RWPE1 (cell line): ENCODE data around the gene SEC31B.

ENCODE experiments used
- CTCF ChIA-PET: fragments of 350-600 bp; sonication (Branson Sonifier 250); formaldehyde crosslinking; extraction: SDS; loops from one replicate; lab custom pipeline; 2021; lab: Yijun Ruan, JAX
- POLR2A ChIA-PET: fragments of 400-600 bp; formaldehyde crosslinking; extraction: SDS; loops from one replicate; lab custom pipeline; 2020; ENCODE audit warnings: antibody characterized with exemption; ENCODE audit not compliant: low non-redundant PET; lab: Yijun Ruan, JAX
- DNase-seq: peaks from one replicate; pipeline ENCODE4 v3.0.0; 2012; ENCODE audit warnings: low spot score
- H3K27ac ChIP-seq: fragments of 450-650 bp; 2 replicates; pipeline ENCODE4 v1.5.1; 2017
- CTCF ChIP-seq: fragments of 450-650 bp; conservative IDR thresholded peaks from 2 replicates; pipeline ENCODE4 v1.5.1; 2017; ENCODE audit warnings: low read depth, mild to moderate bottlenecking

The SEC31B gene, protein sequence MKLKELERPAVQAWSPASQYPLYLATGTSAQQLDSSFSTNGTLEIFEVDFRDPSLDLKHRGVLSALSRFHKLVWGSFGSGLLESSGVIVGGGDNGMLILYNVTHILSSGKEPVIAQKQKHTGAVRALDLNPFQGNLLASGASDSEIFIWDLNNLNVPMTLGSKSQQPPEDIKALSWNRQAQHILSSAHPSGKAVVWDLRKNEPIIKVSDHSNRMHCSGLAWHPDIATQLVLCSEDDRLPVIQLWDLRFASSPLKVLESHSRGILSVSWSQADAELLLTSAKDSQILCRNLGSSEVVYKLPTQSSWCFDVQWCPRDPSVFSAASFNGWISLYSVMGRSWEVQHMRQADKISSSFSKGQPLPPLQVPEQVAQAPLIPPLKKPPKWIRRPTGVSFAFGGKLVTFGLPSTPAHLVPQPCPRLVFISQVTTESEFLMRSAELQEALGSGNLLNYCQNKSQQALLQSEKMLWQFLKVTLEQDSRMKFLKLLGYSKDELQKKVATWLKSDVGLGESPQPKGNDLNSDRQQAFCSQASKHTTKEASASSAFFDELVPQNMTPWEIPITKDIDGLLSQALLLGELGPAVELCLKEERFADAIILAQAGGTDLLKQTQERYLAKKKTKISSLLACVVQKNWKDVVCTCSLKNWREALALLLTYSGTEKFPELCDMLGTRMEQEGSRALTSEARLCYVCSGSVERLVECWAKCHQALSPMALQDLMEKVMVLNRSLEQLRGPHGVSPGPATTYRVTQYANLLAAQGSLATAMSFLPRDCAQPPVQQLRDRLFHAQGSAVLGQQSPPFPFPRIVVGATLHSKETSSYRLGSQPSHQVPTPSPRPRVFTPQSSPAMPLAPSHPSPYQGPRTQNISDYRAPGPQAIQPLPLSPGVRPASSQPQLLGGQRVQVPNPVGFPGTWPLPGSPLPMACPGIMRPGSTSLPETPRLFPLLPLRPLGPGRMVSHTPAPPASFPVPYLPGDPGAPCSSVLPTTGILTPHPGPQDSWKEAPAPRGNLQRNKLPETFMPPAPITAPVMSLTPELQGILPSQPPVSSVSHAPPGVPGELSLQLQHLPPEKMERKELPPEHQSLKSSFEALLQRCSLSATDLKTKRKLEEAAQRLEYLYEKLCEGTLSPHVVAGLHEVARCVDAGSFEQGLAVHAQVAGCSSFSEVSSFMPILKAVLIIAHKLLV

DNA sequence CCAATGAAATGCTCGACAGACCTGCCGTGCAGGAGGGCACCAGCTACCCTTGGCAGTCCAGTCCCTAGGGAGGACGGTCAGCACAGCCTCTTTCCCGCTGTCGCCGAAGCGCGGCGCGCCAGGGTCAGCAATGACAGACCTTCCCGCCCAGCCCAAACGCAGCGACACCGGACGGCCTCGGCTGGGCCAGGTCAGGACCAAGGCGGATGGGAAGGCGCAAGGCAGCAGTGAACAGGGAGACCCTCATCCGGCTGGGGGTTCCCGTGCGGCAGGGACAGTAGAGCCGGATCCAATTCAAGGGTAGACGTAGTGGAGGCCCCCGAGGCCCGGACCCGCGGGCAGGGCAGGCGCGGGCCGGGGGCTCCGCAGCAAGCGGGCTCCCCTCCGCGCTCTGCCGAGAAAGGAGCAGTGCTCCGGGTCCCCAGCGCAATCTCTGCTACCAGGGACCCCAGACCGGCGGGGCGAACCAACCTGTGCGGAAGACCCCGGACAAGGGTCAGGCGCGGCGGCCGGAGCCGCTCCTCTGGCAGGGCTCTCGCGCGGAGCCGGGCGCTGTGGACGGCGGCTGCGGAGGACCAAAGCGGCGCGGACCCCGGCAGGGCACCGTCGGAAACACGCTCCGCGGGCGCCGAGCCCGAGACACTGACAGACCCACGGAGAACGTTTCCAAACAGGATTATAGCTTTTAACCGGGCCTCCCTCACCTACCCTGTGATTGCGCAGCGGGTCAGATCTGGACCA, at the start of gene SEC31B:
Gene SEC31B, minus strand, starts transcription at position 551 of the 741 bp plus-strand sequence. CDS start 2,909 bp downstream, outside the sequence.
- no peak within 1 kb of the TSS for H3K27ac ChIP-seq
- DNase-seq = no peak
- no peak for TF ChIP-seq CTCF
- CTCF ChIA-PET = interaction anchor here (0.6 to 2.5 kb wide), 32 partner anchors 8 to 894 kb away, joined by 3 to 32 read pairs (median 4); partner anchors contain the start of genes HIF1AN and NDUFB8
- POLR2A ChIA-PET = interaction anchor here (1.1 kb wide), 1 partner anchor 16 kb away, joined by 3 read pairs; the partner anchor contains the start of gene HIF1AN

DNA sequence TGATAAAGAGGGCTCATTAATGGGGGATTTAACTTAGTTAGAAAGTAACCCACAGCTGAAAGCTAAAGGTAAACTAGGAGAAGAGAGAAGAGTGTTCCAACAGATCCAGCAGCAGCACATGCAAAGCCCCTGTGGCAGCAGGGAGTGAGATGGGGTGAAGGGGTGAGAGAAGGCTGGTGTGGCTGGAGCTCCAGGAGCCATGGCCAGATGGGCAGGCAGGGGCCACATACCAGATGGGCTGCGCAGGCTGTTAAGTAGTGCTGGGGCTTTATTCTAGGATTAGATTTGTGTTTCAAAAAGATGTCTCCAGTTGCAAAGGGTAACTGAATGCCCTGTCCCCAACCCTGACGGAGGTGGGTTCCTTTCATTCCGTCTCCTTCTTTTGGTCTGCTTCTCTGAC, 49.3 kb upstream of the SEC31B start:
- POLR2A ChIA-PET = no interaction called here
- H3K27ac ChIP-seq = no peak overlapping the region
- no peak for TF ChIP-seq CTCF
- CTCF ChIA-PET = interaction anchor here (1.9 kb wide), 1 partner anchor 174 kb away, joined by 9 read pairs; no protein-coding TSS in a partner anchor
- DNase-seq = no peak

DNA sequence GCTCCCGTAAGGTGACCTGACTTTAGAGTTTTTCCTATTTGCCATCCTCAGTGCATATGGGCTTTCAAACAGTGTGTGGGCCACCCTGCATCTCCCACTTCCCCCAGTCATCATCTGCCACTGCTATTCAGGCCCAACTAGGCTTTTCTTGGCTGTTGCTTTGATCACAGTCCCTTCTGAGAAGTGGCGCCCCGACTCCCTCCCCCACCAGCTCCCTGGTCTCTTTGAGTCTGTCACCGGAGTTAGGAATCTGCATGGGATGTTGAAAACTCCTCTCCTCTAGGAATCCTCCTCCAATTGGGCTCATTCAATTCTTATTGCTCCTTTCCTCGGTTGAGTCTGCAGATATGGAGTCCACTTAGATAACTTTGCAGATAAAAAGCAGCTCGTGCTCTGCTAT, 48.2 kb upstream of the SEC31B start:
- DNase-seq = no peak
- TF ChIP-seq CTCF = no peak
- ChIA-PET CTCF (interaction anchor here (0.8 to 1.9 kb wide), 2 partner anchors 10 to 175 kb away, joined by 3 to 9 read pairs; no protein-coding TSS in a partner anchor), POLR2A (no interaction called here)
- no peak overlapping the region for H3K27ac ChIP-seq

DNA sequence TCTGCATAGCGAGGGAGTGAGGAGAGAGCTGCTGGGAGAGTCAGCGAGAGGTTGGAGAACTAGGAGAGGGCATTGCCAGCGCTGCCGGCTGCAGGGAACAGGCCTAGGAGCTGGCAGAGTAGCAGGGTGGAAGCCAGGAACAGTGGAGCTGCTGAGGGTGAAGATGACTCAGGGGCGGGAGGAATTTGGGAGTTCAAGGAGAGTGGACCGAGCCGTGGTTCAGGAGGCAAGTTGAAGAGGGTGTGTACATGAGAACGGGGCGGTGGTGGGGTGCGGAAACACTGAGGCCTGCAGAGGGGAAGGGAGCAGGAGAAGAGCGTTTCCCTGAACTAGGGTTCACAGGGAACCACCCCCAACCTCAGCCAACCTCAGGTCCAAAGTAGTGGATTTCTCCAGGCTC, 47.6 kb upstream of the SEC31B start:
- CTCF ChIA-PET = interaction anchor here (0.5 to 1.9 kb wide), 2 partner anchors 39 to 176 kb away, joined by 3 to 9 read pairs; no protein-coding TSS in a partner anchor
- POLR2A ChIA-PET = no interaction called here
- no peak for DNase-seq
- no peak for TF ChIP-seq CTCF
- H3K27ac ChIP-seq = no peak overlapping the region

GRCh38 chr10:100566561-100566960, 46.9 kb upstream of the SEC31B start:
- CTCF ChIA-PET = interaction anchor here (0.5 kb wide), 1 partner anchor 38 kb away, joined by 3 read pairs; no protein-coding TSS in a partner anchor
- H3K27ac ChIP-seq = no peak overlapping the region
- POLR2A ChIA-PET = no interaction called here
- no peak for DNase-seq
- TF ChIP-seq CTCF = no peak
